GM21737 (cell line): Measurements from ENCODE around the gene MET.

Experiments
- ATAC-seq: cut with Tn5 transposase; IDR thresholded peaks from one replicate; pipeline ENCODE4 v1.9.1; 2021; ENCODE audit warnings: mild to moderate bottlenecking, moderate library complexity; ENCODE audit not compliant: unreplicated experiment

Gene MET

GRCh38 chr7:116780521-116780920 lies 108.5 kb downstream of the MET start:
- no peak for ATAC-seq

GRCh38 chr7:116780966-116781365 lies 109.0 kb downstream of the MET start:
- no peak for ATAC-seq

GRCh38 chr7:116781584-116781983 lies 109.6 kb downstream of the MET start:
- ATAC-seq, result no peak

- no peak for ATAC-seq
Observed at GRCh38 chr7:116782177-116782711, 110.2 kb downstream of the MET start.

GRCh38 chr7:116783666-116784318 lies 111.8 kb downstream of the MET start:
- ATAC-seq, result no peak

GRCh38 chr7:116784647-116785046 lies 112.7 kb downstream of the MET start:
- no peak for ATAC-seq

GRCh38 chr7:116785843-116786242 lies 113.8 kb downstream of the MET start:
- ATAC-seq, result no peak

- peak; percentile 98 for ATAC-seq
Observed at GRCh38 chr7:116786791-116787443, 114.9 kb downstream of the MET start.

- no peak for ATAC-seq
Observed at GRCh38 chr7:116787881-116788280, 115.9 kb downstream of the MET start.

GRCh38 chr7:116788572-116789197 lies 116.7 kb downstream of the MET start:
- no peak for ATAC-seq

- ATAC-seq, result no peak
Observed at GRCh38 chr7:116790025-116790424, 118.0 kb downstream of the MET start.

- no peak for ATAC-seq
Observed at GRCh38 chr7:116792813-116793212, 120.8 kb downstream of the MET start.

GRCh38 chr7:116793795-116794340 lies 121.9 kb downstream of the MET start:
- no peak for ATAC-seq

- no peak for ATAC-seq
Observed at GRCh38 chr7:116796471-116796870, 124.5 kb downstream of the MET start.

- no peak for ATAC-seq
Observed at GRCh38 chr7:116797612-116798011, 125.6 kb downstream of the MET start.

GRCh38 chr7:116798232-116798631 lies 126.2 kb downstream of the MET start:
- no peak for ATAC-seq

GRCh38 chr7:116799916-116800315 lies 127.9 kb downstream of the MET start:
- no peak for ATAC-seq

- ATAC-seq, result no peak
Observed at GRCh38 chr7:116800594-116800993, 128.6 kb downstream of the MET start.

GRCh38 chr7:116801092-116801710 lies 129.2 kb downstream of the MET start:
- no peak for ATAC-seq

GRCh38 chr7:116802144-116802745 lies 130.2 kb downstream of the MET start:
- ATAC-seq, result no peak

- peak; percentile 73 for ATAC-seq
Observed at GRCh38 chr7:116802746-116803152, 130.8 kb downstream of the MET start.
